GM18498 (cell line): ENCODE measurements around the gene ANO6.
A peak's percentile ranks its signal among the peaks of the same experiment; 100 is the strongest.

Source experiments
- ATAC-seq: cut with Tn5 transposase; IDR thresholded peaks from one replicate; pipeline ENCODE4 v1.9.1; 2021; ENCODE audit warnings: mild to moderate bottlenecking, moderate library complexity; ENCODE audit not compliant: unreplicated experiment

ANO6 gene

GRCh38 chr12:45208604-45209487 lies 7.0 kb upstream of the ANO6 start:
- ATAC-seq = no peak

- ATAC-seq = no peak
Observed at GRCh38 chr12:45209784-45210183, 6.1 kb upstream of the ANO6 start.

GRCh38 chr12:45212064-45212463 lies 3.8 kb upstream of the ANO6 start:
- ATAC-seq = no peak

DNA sequence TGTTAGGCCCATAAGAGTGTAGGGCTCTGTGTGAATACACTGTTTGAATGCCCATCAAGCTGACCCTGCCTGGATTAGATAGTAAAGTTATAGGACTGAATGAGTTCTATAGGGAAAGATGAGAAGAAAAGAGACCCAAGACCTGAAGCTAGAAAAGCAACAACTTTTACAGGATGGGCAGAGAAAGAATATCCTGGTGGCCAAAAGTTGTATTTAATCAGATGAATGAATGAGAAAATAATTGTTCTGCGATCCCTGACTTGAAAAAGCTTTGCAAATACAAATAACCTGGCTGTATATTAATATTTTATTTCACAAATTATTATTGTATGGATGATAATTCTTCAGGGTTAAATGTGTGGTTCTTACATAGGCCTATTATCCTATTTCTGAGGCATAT lies 2.8 kb upstream of the ANO6 start:
- ATAC-seq = no peak

DNA sequence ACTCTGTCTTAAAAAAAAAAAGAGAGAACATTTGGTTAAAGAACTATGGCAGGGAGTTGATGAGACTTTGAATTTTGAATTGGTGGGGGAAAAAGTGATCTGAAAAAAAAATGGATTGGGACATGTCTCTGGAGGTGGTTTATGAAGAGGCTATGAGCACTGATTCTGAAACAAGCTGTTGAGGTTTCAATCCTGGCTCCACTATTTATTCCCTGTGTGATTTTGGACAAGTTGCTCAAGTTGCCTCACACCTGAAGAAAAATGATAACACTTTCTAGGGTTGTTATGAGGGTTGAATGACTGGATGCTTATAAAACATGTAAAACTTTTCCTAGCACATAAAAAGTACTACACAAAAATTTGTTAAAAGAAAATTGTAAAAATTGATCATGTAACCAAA lies 1.8 kb upstream of the ANO6 start:
- ATAC-seq = no peak

DNA sequence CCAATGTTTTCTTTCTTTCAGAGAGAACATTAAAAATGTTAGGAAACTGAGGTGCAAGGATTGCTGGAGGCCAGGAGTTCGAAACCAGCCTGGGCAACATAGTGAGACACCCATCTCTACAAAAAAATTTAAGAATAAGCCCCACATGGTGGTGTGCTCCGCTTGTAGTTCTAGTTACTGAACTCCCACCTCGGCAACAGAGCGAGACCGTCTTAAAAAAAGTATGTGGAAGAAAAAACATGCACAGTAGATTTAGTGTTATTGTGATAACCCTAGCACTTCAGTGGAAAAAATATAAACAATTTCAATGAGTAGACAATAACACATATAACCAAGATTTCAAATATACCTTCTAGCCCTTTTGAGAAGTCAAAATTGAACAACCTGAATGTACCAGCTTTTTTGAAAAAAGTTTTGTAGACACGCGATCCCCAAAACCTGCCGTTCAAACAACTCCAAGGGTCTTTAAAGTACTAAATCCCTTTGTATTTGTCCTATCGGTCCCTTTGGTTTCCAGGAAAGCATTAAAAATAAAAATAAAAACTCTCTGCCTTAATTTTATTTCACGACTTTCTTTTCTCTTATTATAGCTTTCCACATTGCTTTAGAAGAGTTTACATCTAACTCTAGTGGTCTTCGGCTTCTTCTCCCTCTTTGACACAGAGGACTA lies 1.0 kb upstream of the ANO6 start:
- no peak for ATAC-seq

GRCh38 chr12:45216230-45216982 lies 511 bp downstream of the ANO6 start:
- ATAC-seq = peak; percentile 46

DNA sequence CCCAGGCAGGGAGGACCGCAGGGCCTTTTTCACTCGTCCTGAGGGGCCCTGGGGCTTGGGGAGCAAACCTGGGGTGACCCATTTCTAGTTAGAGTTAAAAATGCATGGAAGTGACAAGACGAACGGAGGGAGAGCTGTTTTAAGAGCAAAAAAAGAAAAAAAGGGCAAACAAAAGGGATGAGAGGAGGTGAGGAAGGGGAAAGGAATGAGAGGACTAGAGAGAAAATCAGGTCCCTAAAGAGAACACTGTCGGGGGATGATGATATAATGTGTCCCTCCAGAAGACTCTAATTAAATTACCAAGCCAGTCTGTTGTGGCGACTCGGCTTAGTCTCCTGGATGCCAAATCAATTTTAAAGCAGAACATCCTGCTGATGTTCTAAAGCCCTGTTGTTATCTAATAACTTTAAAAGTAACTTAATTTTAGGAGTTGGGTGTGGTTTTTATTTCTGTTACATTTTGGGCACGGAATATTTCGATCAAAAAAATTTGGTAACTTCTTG lies 1.1 kb downstream of the ANO6 start:
- no peak for ATAC-seq

DNA sequence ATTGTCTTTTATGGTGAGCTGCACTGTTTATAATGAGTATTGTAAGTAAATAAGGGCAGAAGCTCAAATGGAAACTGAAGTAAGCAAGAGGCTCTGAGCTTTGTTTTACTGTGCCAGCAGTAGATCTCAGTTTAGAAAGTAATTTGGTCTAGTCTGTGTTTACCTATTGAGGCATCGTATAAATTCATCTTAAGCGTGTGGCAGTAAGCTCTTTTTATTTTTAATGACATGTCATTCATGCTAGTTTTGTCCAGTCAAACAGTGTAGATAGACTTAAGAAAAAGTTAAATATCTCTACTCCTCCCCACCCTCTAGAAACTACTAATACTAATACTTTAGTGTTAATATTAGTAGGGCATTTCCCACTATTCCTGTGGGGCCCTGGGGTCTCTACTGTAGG lies 2.0 kb downstream of the ANO6 start:
- no peak for ATAC-seq

- no peak for ATAC-seq
Observed at GRCh38 chr12:45219621-45220020, 3.7 kb downstream of the ANO6 start.

GRCh38 chr12:45220363-45220931 lies 4.6 kb downstream of the ANO6 start:
- no peak for ATAC-seq

GRCh38 chr12:45220969-45221368 lies 5.1 kb downstream of the ANO6 start:
- no peak for ATAC-seq

GRCh38 chr12:45223868-45224267 lies 8.0 kb downstream of the ANO6 start:
- no peak for ATAC-seq

GRCh38 chr12:45224311-45224710 lies 8.4 kb downstream of the ANO6 start:
- no peak for ATAC-seq

DNA sequence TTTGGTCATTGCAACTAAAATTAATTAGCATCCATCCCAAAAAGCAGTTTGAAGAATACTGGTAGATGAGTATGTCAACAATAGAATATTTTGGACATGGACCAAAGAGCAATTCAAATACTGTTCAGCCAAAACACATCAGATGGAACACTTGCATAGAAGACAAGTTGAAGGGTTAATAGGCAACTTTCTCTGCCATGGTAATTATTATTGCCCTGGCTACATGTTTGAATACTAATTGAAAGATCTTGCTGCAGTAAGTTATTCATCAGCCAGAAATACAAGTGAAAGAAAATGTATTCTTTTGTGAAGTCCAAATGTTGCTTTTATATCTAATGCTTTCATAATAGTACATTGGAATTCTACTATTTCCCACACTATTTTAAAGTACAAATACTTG lies 10.1 kb downstream of the ANO6 start:
- ATAC-seq = no peak

DNA sequence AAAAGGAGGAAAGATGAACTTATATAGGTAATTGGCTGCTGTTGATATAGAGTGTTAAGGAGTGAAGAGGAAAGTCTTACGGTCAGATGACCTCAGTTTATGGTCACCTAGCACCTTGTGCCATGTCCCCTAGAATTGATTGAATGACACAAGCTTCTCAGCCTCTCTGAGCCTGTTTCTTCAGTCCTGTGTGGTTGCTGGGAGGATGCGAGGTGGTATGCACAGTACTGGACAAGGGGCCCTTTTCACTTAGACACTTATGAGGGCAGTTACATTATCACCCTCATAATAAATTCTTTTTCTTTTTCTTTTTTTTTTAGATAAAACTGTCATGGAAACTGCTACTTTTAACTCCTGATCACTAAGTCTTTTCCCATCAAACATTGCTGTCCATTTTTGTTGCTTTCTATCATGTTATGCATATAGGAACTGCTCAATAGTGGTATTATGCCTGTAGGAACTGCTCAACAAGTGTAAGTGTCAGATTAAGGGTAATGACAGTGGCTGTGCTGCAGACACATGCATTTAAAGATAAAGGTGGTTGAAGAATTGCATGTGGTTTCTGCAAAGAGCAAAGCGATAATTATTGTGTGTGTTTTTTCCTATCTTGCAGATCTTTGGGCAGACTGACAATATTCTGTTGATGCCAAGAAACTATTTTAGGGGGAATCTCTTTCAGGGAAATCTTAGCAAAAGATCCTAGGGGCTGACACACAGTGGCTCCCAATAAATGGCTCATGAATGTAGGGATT lies 11.6 kb downstream of the ANO6 start:
- no peak for ATAC-seq

DNA sequence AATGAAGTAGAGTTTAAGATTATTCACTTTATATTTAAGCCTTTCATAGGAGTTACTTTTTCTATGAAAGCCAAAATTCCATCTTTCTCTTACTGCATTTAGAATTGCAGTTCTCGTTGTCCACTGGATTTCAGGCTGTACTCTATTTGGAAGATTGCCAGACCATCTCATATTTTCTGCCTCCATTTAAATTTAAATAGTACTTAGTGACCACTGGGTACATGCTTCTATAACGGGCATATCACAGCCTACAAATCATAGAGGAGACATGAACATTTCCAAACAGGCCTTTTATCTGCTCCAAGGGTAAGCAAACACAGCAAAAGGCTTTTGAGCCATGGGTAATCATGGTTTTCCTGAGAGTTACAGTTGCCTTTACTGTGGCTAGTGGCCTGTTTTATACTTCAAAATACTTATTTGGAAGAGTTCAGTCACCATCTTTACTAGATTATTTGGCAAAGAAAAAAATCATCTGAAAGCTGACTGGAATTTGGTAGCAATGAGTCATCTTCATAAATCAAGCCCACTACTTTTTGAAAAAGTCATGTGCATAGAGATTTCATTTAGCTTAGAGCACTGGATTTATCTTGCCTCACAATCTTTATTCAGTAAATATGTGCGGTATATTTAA lies 15.7 kb downstream of the ANO6 start:
- no peak for ATAC-seq

GRCh38 chr12:45232146-45232755 lies 16.4 kb downstream of the ANO6 start:
- peak; percentile 2 for ATAC-seq

GRCh38 chr12:45232756-45233372 lies 17.0 kb downstream of the ANO6 start:
- peak; percentile 55 for ATAC-seq
